Left lung (tissue), 10 donors: Measurements from ENCODE around the gene SVOPL. TPM values are rescaled to one million over a fixed set of nuclear protein-coding genes. Genes with fewer than 3 reads are reported as not detected.

Experiments used
- ATAC-seq: fragments of 200-7000 bp; cut with Tn5 transposase; one replicate; pipeline ENCODE4 v1.9.1; 2020; ENCODE audit warnings: moderate library complexity
- DNase-seq, 4 donors: peaks; one replicate each; pipeline ENCODE4 v3.0.0-alpha.2; 2013 to 2020
- H3K27ac ChIP-seq, 2 donors: fragments of 200-600 bp; sonication (generic) in 1 of 2; one replicate each; pipeline versions ENCODE4 v1.5.0 to v1.8.0; 2020 to 2021
- H3K27me3 ChIP-seq, 2 donors: fragments of 200-600 bp; sonication (generic) in 1 of 2; one replicate each; pipeline versions ENCODE4 v1.5.0 to v1.8.0; 2020 to 2021
- H3K36me3 ChIP-seq, 2 donors: fragments of 200-600 bp; sonication (generic) in 1 of 2; one replicate each; pipeline versions ENCODE4 v1.5.0 to v1.8.0; 2020 to 2021
- H3K4me1 ChIP-seq, 2 donors: fragments of 200-600 bp; one replicate each; pipeline ENCODE4 v1.8.0; 2021
- H3K4me3 ChIP-seq, 2 donors: fragments of 200-600 bp; sonication (generic) in 1 of 2; one replicate each; pipeline versions ENCODE4 v1.5.0 to v1.8.0; 2020 to 2021; ENCODE audit warnings: mild to moderate bottlenecking in 1 of 2
- H3K9me3 ChIP-seq, 2 donors: fragments of 200-600 bp; sonication (generic) in 1 of 2; one replicate each; pipeline versions ENCODE4 v1.5.0 to v1.8.0; 2020 to 2021
- intact Hi-C, 2 donors: fragments of 100-400 bp; cut with DNase I; formaldehyde crosslinking; loops; one replicate each; pipeline versions ENCODE4 v1.11.2 to v1.14.2; 2022
- polyA plus RNA-seq, 6 donors: library from polyadenylated mRNA; unstranded; fragments of 120-200 nt; gene quantifications; one replicate each; pipeline ENCODE4 v1.2.1, GENCODE V29; 2013; ENCODE audit not compliant: insufficient read length in 6 of 6
- total RNA-seq, 2 donors: library from RNA; stranded (reverse); fragmentation: NEBNext Ultra II Directional; extraction: Animal tissue kit (Norgen Biotek cat#: 25700); gene quantifications; one replicate each; pipeline ENCODE4 v1.2.1, GENCODE V29; 2021
- TF ChIP-seq, protein P1 (sequence below), 2 donors: fragments of 200-600 bp; sonication (generic) in 1 of 2; IDR thresholded peaks; one replicate each; pipeline versions ENCODE4 v1.5.0 to v1.8.0; 2021; ENCODE audit warnings: antibody characterized with exemption in 2 of 2
- donor health status: DM: no; HTN: yes; CAD: no.
- donor health status: DM: no; HTN: no; CAD: no.

Gene SVOPL
- total and polyA plus RNA-seq, 8 donors = 0.26 to 3.8 (median 2.5) TPM; not detected in 1

DNA sequence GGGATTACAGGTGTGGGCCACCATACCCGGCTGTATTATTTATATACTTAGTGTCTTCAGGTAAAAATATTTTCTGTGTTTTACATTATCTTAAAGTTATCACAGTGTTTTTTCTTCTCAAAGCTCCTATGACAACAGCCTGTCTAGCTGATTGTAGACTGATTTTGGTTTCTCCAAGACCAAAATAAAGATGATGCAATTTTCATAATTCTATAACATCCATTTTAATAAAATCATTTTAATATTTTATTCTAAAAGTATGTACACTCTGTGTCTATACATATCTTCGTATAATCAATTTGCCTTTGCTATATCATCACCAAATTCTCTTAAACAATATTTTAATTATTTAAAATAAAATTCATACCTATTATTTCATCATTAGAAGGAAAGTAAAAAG lies 132.5 kb downstream of the SVOPL start:
- Histone ChIP-seq H3K9me3 (peaks cover 8 to 38% of the 10 kb centered on the region in 2 donors), H3K4me1 (no peaks in the 10 kb centered on the region), H3K36me3 (peaks cover 0 to 89% of the 10 kb centered on the region in 2 donors), H3K27ac (no peak overlapping the region), H3K27me3 (no peaks in the 10 kb centered on the region), H3K4me3 (no peak overlapping the region)
- ATAC-seq (no peak), DNase-seq (no peak)
- TF ChIP-seq, protein P1, sequence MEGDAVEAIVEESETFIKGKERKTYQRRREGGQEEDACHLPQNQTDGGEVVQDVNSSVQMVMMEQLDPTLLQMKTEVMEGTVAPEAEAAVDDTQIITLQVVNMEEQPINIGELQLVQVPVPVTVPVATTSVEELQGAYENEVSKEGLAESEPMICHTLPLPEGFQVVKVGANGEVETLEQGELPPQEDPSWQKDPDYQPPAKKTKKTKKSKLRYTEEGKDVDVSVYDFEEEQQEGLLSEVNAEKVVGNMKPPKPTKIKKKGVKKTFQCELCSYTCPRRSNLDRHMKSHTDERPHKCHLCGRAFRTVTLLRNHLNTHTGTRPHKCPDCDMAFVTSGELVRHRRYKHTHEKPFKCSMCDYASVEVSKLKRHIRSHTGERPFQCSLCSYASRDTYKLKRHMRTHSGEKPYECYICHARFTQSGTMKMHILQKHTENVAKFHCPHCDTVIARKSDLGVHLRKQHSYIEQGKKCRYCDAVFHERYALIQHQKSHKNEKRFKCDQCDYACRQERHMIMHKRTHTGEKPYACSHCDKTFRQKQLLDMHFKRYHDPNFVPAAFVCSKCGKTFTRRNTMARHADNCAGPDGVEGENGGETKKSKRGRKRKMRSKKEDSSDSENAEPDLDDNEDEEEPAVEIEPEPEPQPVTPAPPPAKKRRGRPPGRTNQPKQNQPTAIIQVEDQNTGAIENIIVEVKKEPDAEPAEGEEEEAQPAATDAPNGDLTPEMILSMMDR (IDR thresholded peaks at IDR 0.05) = no peak
- intact Hi-C loops = no loop called here

DNA sequence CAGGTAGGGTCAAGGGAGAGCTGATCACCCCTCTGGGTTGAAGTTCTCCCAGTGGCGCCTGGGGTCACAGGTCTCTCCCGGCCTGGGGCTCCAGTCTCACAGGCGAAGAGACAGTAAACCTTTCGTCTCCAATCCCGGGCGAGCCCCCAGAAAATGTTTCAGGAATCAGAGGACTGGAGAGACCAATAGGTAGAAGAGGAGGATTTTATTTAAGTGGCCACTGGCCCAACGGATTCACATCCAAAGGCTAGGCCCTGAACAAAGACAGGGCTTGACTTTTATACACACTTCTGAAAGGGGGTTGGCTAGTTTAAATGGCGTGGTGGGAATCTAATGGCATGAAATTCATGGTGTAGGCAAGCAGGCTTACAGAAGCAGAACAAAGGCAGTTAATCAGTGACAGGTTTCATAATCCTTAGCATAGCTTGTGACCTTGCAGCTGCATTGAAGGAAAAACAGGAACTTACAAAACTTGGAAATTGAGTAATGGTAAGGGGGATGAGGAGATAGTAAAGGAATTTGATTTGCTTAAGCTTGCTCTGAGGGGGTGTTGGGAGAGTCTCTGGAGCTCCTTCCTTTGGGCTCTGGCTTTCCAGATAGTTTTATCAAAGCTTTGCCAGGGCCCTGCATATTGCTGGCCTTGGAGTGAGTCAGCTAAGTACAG lies 135.6 kb downstream of the SVOPL start:
- ATAC-seq (peak; percentile 29), DNase-seq (peak in 1 of 4 donors; percentile 49)
- Histone ChIP-seq H3K4me1 (no peaks in the 10 kb centered on the region), H3K27me3 (no peaks in the 10 kb centered on the region), H3K4me3 (no peak overlapping the region), H3K9me3 (peaks cover 8 to 57% of the 10 kb centered on the region in 2 donors), H3K36me3 (peaks cover 0 to 100% of the 10 kb centered on the region in 2 donors), H3K27ac (peak overlapping the region in 1 of 2 donors; percentile 74)
- TF ChIP-seq, protein P1 (IDR thresholded peaks at IDR 0.05) = no peak
- intact Hi-C loops = no loop called here

DNA sequence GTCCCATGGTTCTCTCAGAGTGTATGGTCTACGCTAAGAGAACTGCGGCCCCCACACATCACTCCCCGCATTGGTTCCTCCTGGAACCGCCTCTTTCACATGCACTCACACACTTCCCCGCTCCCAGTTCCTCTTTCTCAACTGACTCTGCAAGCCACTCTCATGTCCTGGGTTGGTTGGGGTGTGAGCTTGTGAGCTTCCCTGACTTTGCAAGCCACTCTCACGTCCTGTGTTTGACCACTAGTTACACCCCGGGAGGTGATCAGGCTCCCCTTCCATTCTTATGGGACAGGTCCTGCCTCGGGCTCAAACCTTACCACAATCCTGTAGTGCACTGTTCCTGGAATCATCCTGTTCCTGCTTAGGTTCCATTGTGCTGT lies 136.1 kb downstream of the SVOPL start:
- ATAC-seq (peak; percentile 49), DNase-seq (peak in 2 of 4 donors; percentile 22 to 50)
- Histone ChIP-seq H3K27me3 (no peaks in the 10 kb centered on the region), H3K27ac (peak overlapping the region in 1 of 2 donors; percentile 74), H3K4me3 (no peak overlapping the region), H3K9me3 (peaks cover 8 to 61% of the 10 kb centered on the region in 2 donors), H3K36me3 (peaks cover 0 to 100% of the 10 kb centered on the region in 2 donors), H3K4me1 (no peaks in the 10 kb centered on the region)
- intact Hi-C loops = no loop called here
- TF ChIP-seq, protein P1 (IDR thresholded peaks at IDR 0.05) = no peak

DNA sequence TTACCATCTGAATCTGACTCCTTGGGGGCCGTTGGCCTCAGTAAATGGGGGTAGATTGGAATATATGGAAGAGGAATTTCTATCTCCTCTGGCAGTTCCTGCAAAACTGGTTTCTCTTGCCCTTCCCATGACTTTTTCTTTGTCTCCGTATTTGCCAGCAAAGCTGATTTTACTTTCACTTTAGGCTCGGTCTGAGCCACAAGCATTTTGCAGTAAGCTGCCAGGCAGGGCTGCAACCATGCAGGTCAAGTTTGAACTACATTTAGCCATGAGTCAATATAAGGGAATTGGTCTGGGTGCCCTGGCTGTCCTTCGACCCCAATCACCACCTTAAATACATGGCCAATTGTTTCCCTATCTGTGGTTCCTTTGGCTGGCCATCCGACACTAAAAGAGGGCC lies 136.8 kb downstream of the SVOPL start:
- peak in 1 of 4 donors; percentile 33 for DNase-seq
- TF ChIP-seq, protein P1 (IDR thresholded peaks at IDR 0.05) = no peak
- intact Hi-C loops = no loop called here
- H3K4me3 ChIP-seq = peak overlapping the region in 1 of 2 donors; percentile 4
- H3K36me3 ChIP-seq = peaks cover 0 to 100% of the 10 kb centered on the region in 2 donors
- no peaks in the 10 kb centered on the region for H3K27me3 ChIP-seq
- ATAC-seq = peak; percentile 74
- H3K4me1 ChIP-seq = no peaks in the 10 kb centered on the region
- H3K27ac ChIP-seq = peak overlapping the region; percentile 27 to 74
- H3K9me3 ChIP-seq = peaks cover 8 to 68% of the 10 kb centered on the region in 2 donors

DNA sequence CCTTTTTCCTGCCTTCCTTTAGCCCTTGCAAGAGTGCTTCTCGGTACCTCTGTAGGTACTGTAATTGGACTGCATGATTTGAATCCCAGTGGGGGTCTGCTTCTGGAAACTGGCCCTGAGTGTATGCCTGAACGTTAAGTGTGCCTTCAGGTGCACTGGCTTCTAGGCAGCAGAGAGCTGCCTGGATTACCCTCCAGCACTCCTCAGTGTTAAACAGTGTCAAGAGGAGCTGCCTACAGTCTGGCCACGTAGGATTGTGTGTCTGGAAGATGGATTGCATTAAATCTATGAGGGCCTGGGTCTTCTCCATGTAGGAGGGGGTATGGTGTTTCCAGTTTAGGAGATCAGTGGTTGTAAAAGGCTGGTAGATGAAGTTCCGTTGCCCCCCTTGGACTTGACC lies 137.4 kb downstream of the SVOPL start:
- Histone ChIP-seq H3K4me3 (peak overlapping the region in 1 of 2 donors; percentile 4), H3K27ac (peak overlapping the region; percentile 27 to 74), H3K4me1 (no peaks in the 10 kb centered on the region), H3K27me3 (no peaks in the 10 kb centered on the region), H3K9me3 (peaks cover 8 to 73% of the 10 kb centered on the region in 2 donors), H3K36me3 (peaks cover 0 to 100% of the 10 kb centered on the region in 2 donors)
- DNase-seq (no peak), ATAC-seq (peak; percentile 51)
- TF ChIP-seq, protein P1 (IDR thresholded peaks at IDR 0.05) = no peak
- intact Hi-C loops = no loop called here
